ENCODE data around the gene SFXN4. TPM values are rescaled to one million over a fixed set of nuclear protein-coding genes. Genes with fewer than 3 reads are reported as not detected.
"Not testable (repeated sequence)": the region's sequence is repeated elsewhere in the genome, so short reads cannot be mapped to it uniquely, and the experiment has no call there.

Gene SFXN4
- total and polyA plus RNA-seq, 12 donors = 31.0 to 135 (median 51.2) TPM

GRCh38 chr10:119139464-119140067, 25.9 kb downstream of the SFXN4 start:
- H3K27me3 ChIP-seq = no peaks in the 10 kb centered on the region
- WGBS, 4 donors = 83 to 89% (median 87%) methylated on average over 9 to 13 of the region's 13 CpGs
- intact Hi-C loops (cut with DNase I) = no loop called here
- H3K4me1 ChIP-seq (replicated peaks in 1 of 2) = peaks cover 0 to 8% of the 10 kb centered on the region in 2 donors
- no peaks in the 10 kb centered on the region for H3K36me3 ChIP-seq (replicated peaks in 1 of 2)
- H3K9me3 ChIP-seq (replicated peaks in 1 of 3) = no peaks in the 10 kb centered on the region
- H3K4me3 ChIP-seq = no peak overlapping the region
- no peak overlapping the region for H3K27ac ChIP-seq
- TF ChIP-seq, protein P1, sequence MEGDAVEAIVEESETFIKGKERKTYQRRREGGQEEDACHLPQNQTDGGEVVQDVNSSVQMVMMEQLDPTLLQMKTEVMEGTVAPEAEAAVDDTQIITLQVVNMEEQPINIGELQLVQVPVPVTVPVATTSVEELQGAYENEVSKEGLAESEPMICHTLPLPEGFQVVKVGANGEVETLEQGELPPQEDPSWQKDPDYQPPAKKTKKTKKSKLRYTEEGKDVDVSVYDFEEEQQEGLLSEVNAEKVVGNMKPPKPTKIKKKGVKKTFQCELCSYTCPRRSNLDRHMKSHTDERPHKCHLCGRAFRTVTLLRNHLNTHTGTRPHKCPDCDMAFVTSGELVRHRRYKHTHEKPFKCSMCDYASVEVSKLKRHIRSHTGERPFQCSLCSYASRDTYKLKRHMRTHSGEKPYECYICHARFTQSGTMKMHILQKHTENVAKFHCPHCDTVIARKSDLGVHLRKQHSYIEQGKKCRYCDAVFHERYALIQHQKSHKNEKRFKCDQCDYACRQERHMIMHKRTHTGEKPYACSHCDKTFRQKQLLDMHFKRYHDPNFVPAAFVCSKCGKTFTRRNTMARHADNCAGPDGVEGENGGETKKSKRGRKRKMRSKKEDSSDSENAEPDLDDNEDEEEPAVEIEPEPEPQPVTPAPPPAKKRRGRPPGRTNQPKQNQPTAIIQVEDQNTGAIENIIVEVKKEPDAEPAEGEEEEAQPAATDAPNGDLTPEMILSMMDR (IDR thresholded peaks at IDR 0.05) = peak; percentile 24 to 81 (median 64)
- no peak for TF ChIP-seq POLR2A (IDR thresholded peaks at IDR 0.05)
- peak in 5 of 7 donors; percentile 26 to 64 (median 58) for DNase-seq

- intact Hi-C loops (cut with DNase I) = no loop called here
- TF ChIP-seq, protein P1 (IDR thresholded peaks at IDR 0.05) = no peak
- TF ChIP-seq POLR2A (IDR thresholded peaks at IDR 0.05) = no peak
- H3K27me3 ChIP-seq = no peaks in the 10 kb centered on the region
- H3K36me3 ChIP-seq (replicated peaks in 1 of 2) = peaks cover 0 to 5% of the 10 kb centered on the region in 2 donors
- DNase-seq = no peak
- no peak overlapping the region for H3K27ac ChIP-seq
- 91 to 97% (median 96%) methylated on average over 15 to 16 of the region's 16 CpGs for WGBS, 4 donors
- peaks cover 0 to 8% of the 10 kb centered on the region in 2 donors for H3K4me1 ChIP-seq (replicated peaks in 1 of 2)
- no peaks in the 10 kb centered on the region for H3K9me3 ChIP-seq (replicated peaks in 1 of 3)
- H3K4me3 ChIP-seq = no peak overlapping the region
Measured at GRCh38 chr10:119138346-119139306, 26.9 kb downstream of the SFXN4 start.

- H3K4me3 ChIP-seq; H3K4me1 ChIP-seq (replicated peaks in 1 of 2); intact Hi-C loops (cut with DNase I); DNase-seq; H3K27me3 ChIP-seq; H3K27ac ChIP-seq; H3K9me3 ChIP-seq (replicated peaks in 1 of 3): not testable (repeated sequence)
- H3K36me3 ChIP-seq (replicated peaks in 1 of 2) = peaks cover 0 to 12% of the 10 kb centered on the region in 2 donors
- WGBS, 4 donors = 76 to 85% (median 82%) methylated on average over 8 of the region's 8 CpGs
Measured at GRCh38 chr10:119137878-119138277, 27.6 kb downstream of the SFXN4 start.

GRCh38 chr10:119136084-119136483, 29.4 kb downstream of the SFXN4 start:
- peaks cover 0 to 19% of the 10 kb centered on the region in 2 donors for H3K36me3 ChIP-seq (replicated peaks in 1 of 2)
- intact Hi-C loops (cut with DNase I) = no loop called here
- H3K4me1 ChIP-seq (replicated peaks in 1 of 2) = peaks cover 7 to 16% of the 10 kb centered on the region in 2 donors
- H3K9me3 ChIP-seq (replicated peaks in 1 of 3) = no peaks in the 10 kb centered on the region
- 75 to 86% (median 83%) methylated on average over 7 of the region's 7 CpGs for WGBS, 4 donors
- no peaks in the 10 kb centered on the region for H3K27me3 ChIP-seq
- no peak for DNase-seq
- H3K27ac ChIP-seq = no peak overlapping the region
- TF ChIP-seq POLR2A (IDR thresholded peaks at IDR 0.05) = no peak
- TF ChIP-seq, protein P1 (IDR thresholded peaks at IDR 0.05) = no peak
- no peak overlapping the region for H3K4me3 ChIP-seq

Data from adrenal gland (tissue), 12 donors.